Fibroblast of skin of scalp (primary cell): ENCODE results near the gene GPR141.
"Not testable (repeated sequence)": the region's sequence is repeated elsewhere in the genome, so short reads cannot be mapped to it uniquely, and the experiment has no call there.

Experiments used
- DNase-seq: peaks from one replicate; pipeline ENCODE4 v3.0.0-alpha.2; 2013

Gene GPR141

GRCh38 chr7:37686556-37687345, 3.2 kb downstream of the GPR141 start:
- DNase-seq, result no peak

DNA sequence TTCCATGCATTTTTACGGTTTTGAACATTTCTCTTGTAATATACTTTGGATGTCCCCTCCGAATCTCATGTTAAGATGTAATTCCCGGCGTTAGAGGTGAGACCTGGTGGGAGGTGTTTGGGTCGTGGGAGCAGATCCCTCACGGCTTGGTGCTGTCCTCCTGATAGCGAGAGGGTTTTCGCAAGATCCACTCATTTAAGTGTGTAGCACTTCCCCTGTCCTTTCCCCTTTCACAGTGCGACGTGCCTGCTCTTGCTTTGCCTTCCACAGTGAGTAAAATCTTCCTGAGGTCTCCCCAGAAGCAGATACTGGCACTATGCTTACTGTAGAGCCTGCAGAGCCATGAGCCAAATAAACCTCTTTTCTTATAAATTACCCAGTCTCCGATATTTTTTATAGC, 6.6 kb downstream of the GPR141 start:
- no peak for DNase-seq

DNA sequence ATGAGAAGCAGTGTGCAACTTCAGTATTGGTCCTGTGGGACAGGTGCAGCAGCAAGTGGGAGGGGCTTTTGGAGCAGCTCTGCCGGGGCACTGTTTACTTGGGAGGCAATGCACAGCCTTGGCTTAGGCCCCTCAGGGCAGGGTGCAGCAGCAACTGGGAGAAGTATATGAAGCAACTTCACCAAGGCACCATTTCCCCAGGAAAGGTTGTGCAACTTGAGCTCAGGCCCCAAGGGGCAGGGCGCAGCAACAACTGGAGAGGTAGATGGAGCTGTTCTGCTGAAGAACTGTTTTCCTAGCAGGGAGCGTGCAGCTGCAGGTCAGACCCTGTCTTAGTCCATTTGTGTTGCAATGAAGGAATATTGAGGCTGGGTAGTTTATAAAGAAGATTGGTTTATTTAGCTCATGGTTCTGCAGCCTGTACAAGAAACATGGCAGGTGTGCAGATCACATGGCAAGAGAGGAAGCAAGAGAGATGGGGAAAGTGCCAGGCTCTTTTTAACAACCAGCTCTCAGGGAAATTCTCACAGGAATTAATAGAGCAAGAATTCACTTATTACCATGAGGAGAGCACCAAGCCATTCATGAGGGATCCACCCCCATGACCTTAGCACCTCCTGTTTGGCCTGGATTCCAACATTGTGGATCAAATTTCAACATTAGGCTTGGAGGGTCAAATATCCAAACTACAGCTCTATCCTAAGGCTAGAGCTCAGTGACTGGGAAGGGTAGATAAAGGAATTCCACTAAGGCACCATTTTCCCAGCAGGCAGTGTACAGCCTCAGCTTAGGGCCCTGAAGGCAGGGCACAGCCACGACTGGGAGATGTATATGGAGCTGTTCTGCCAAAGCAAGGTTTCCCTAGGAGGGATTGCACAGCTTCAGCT, 10.9 kb downstream of the GPR141 start:
- no peak for DNase-seq

DNA sequence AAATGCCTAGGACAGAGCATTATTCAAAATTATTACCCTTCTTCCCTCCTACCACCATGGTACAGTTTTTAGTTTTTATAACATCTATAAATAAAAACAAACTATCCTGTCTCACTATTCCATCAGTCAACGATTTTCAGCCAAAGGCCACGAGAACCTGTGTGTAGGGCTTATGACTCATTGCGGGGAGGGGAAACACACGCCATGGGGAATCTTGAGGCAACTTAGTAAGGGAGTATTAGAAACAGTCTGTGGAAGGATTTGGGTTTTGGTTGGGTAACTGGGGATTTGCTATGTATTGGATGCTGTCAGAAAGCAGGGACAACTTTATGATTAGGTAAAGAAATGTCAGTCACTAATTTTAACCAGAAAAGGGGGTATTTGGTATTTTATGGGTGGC, 14.7 kb downstream of the GPR141 start:
- no peak for DNase-seq

DNA sequence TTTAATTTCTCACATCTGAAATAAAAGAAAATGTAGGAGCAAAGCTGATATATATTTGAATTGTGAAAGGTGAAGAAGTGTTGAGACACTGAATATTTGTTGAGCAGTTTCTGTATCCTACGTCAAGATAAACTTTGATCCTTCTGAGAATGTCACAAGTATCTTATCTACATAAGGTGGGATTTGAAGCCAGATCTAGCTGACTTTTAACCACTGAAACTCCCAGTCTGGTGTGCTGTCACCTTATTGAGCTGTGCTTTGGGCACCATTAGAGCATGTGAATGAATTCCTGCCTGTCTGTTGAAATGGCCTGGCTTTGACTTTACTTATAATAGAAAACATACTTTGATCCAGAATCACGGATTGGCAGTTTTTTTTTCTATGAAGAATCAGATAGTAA, 15.2 kb downstream of the GPR141 start:
- DNase-seq, result no peak

DNA sequence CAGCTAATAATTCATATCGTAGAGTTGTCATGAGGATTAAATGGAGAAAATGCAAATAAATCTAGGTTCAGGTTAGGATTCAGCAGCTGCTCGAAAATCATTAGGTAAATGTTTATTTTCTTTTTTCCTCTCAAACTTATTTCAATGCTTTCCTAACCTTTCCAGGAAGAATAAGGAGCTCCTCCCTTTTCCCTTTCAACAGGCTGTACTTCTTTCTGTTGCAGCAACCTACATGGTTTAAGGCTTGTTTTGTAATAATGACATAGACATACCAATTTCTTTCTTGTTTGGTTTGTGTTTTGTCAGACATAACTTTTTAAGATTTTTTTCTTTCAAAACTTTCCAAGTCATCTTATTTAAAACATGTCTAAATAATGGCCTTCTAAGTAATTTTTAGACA, 18.2 kb downstream of the GPR141 start:
- DNase-seq, result no peak

GRCh38 chr7:37703361-37703760, 19.8 kb downstream of the GPR141 start:
- no peak for DNase-seq

DNA sequence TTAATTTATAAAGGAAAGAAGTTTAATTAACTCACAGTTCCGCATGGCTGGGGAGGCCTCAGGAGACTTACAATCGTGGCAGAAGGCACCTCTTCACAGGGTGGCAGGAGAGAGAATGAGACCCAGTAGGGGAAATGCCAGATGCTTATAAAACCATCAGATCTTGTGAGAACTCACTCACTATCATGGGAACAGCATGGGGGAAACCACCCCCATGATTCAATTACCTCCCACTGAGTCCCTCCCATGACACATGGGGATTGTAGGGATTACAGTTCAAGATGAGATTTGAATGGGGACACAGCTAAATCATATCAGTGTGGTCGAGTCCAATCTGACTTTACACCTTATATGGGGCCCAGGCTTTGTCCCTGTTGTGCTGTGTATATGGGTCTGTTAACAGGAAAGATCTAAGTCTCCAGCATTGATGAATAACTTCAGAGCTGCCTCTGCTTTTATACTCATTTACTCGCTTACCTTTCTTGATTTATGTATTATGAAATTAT, 20.8 kb downstream of the GPR141 start:
- not testable (repeated sequence) for DNase-seq

GRCh38 chr7:37705976-37706375, 22.4 kb downstream of the GPR141 start:
- DNase-seq, result no peak

- DNase-seq, result no peak
Observed at GRCh38 chr7:37706804-37707203, 23.2 kb downstream of the GPR141 start.

GRCh38 chr7:37707754-37708485, 24.4 kb downstream of the GPR141 start:
- no peak for DNase-seq

GRCh38 chr7:37709631-37710509, 26.3 kb downstream of the GPR141 start:
- DNase-seq, result no peak

DNA sequence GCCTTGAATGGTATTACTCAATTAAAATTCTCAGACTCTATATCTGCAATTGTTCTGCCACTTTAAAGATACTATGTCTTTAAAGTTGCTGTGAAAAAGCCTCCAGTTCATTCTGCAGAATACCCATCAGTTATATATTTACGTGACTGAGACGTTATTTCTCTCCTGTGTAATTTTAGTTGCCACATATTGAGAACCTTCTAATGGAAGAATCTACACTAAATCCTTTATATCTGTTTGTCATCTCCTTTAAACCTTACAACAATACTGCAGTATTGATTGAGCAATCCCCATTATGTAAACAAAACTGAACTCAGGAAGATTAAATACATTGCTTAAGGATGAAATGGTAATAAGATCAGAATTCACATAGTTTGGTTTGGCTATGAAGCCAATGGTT, 30.0 kb downstream of the GPR141 start:
- DNase-seq, result no peak

GRCh38 chr7:37714606-37715005, 31.0 kb downstream of the GPR141 start:
- no peak for DNase-seq

DNA sequence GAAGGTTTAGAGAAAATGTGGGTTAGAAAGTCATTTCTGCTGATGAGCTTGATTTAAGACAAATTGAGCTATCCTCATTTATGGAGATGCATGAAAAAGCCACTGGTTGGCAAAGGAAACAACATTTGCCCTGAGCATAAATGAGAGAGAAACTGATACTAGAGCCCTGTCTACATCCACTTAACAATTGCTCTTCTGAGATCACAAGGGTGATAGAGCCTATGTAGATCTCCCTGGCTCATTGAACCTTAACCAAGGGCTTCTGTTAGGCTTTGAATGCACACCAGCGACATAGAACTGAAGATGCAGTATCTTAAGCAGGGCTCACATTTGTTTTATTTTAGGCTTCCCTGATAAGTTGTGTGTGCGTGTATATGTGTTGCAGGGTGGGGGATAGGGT, 35.0 kb downstream of the GPR141 start:
- DNase-seq, result no peak

DNA sequence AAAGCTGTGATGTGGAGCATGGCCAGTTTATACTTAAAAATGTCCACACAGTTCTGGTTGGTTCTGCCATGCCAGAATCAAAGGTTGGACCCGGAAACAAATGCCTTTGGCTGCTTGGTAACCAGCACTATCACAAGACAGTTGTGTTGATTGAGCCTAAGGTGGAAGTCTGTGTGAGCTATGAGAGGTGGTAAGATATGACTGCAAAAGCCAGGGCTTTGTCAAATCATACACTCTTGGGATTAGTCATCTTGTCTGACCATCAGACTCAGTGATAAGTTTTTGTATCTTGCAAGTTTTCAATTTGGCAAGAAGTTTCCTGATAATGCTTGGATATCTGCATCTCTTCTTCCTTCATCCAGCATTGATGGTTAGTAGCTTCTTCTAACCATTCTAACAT, 35.5 kb downstream of the GPR141 start:
- no peak for DNase-seq

GRCh38 chr7:37724732-37725131, 41.2 kb downstream of the GPR141 start:
- no peak for DNase-seq

GRCh38 chr7:37726016-37726415, 42.5 kb downstream of the GPR141 start:
- DNase-seq, result no peak

GRCh38 chr7:37728747-37729146, 45.2 kb downstream of the GPR141 start:
- DNase-seq, result no peak

DNA sequence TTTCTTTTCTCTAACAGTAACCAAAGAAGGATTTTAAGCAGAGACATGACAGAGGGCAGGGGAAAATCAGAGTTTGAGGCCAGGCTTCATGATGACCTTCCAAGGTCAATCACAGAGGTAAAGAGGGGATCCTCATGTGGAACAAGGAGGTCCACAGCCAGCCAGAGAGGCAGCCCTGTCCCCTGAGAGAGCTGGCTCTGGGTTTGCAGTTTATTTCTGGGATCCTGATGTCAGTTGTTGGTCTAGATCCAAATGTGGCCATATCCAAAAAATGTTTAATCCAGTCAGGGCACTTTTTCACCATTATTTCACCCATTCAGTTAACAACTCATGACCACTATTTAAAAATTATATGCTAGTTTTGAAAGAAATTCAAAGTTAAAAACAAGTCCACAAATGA, 45.6 kb downstream of the GPR141 start:
- DNase-seq, result no peak

DNA sequence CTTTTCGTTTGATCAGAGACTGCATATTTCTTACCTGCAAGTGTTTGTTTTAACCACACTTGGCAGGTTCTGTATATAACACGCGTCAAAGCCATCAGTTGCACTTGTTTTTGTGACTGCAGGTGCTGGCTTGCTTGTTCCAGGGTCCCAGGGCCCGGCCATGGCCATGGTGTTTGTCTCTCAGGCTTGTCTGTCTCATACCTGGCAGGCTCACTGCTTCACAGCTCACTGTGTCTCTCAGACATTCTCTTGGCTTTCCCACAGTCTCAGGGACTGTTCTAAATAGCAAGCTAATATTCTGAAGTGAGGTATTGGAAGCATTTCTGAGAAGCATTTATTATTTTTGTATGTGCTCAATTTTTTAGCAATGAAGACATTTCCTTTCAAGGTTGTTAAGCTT, 46.9 kb downstream of the GPR141 start:
- no peak for DNase-seq

GRCh38 chr7:37732253-37732652, 48.7 kb downstream of the GPR141 start:
- DNase-seq, result no peak
